HG02763 (cell line): ENCODE data around the gene ZNF813.

Experiments
- ATAC-seq: cut with Tn5 transposase; IDR thresholded peaks from one replicate; pipeline ENCODE4 v1.9.1; 2021; ENCODE audit warnings: mild to moderate bottlenecking, moderate library complexity; ENCODE audit not compliant: unreplicated experiment

The ZNF813 gene

GRCh38 chr19:53519446-53519845 is 51.9 kb downstream of the ZNF813 start:
- no peak for ATAC-seq

GRCh38 chr19:53520163-53520546 is 52.6 kb downstream of the ZNF813 start:
- no peak for ATAC-seq

- ATAC-seq, result peak; percentile 99
Observed at GRCh38 chr19:53520547-53521372, 53.2 kb downstream of the ZNF813 start.

- ATAC-seq, result no peak
Observed at GRCh38 chr19:53521373-53522202, 54.1 kb downstream of the ZNF813 start.

- ATAC-seq, result no peak
Observed at GRCh38 chr19:53525922-53526321, 58.4 kb downstream of the ZNF813 start.

GRCh38 chr19:53530622-53531021 is 63.1 kb downstream of the ZNF813 start:
- no peak for ATAC-seq

- no peak for ATAC-seq
Observed at GRCh38 chr19:53531457-53531856, 63.9 kb downstream of the ZNF813 start.

GRCh38 chr19:53532362-53532761 is 64.8 kb downstream of the ZNF813 start:
- ATAC-seq, result no peak

GRCh38 chr19:53536225-53536548 is 68.7 kb downstream of the ZNF813 start:
- no peak for ATAC-seq

- ATAC-seq, result peak; percentile 17
Observed at GRCh38 chr19:53537121-53537520, 69.6 kb downstream of the ZNF813 start.

- ATAC-seq, result peak; percentile 62
Observed at GRCh38 chr19:53537521-53538377, 70.2 kb downstream of the ZNF813 start, which contains the start of gene ZNF331. ZNF331 (plus strand) TSS chr19:53538145; CDS start chr19:53569377, 31,232 bp downstream.

GRCh38 chr19:53538378-53539109 is 71.0 kb downstream of the ZNF813 start:
- peak; percentile 12 for ATAC-seq

GRCh38 chr19:53540091-53540490 is 72.6 kb downstream of the ZNF813 start:
- ATAC-seq, result no peak

- ATAC-seq, result no peak
Observed at GRCh38 chr19:53541971-53542370, 74.4 kb downstream of the ZNF813 start.

- ATAC-seq, result no peak
Observed at GRCh38 chr19:53545271-53546065, 77.9 kb downstream of the ZNF813 start.
